Osteoblast (primary cell): ENCODE data around the gene TOMM7. TPM values are rescaled to one million over a fixed set of nuclear protein-coding genes. Genes with fewer than 3 reads are reported as not detected.
A peak's percentile ranks its signal among the peaks of the same experiment; 100 is the strongest.
"Not testable (repeated sequence)": the region's sequence is repeated elsewhere in the genome, so short reads cannot be mapped to it uniquely, and the experiment has no call there.

Experiments
- DNase-seq: peaks from one replicate; pipeline ENCODE4 v3.0.0; 2011; ENCODE audit warnings: low spot score, mixed read lengths; ENCODE audit not compliant: insufficient read length; ENCODE audit errors: missing footprints
- H2AFZ ChIP-seq: 2 replicates; pipeline ENCODE4 v1.6.0; 2011; ENCODE audit warnings: mild to moderate bottlenecking, low read length
- H3K27ac ChIP-seq: 2 replicates; pipeline ENCODE4 v1.5.1; 2011; ENCODE audit warnings: mild to moderate bottlenecking, low read depth, low read length, moderate library complexity
- H3K27me3 ChIP-seq: 2 replicates; pipeline ENCODE4 v1.6.0; 2012; ENCODE audit warnings: mild to moderate bottlenecking, control low read depth, inconsistent platforms, low read length, moderate library complexity; ENCODE audit not compliant: insufficient read depth
- H3K36me3 ChIP-seq: 2 replicates; pipeline ENCODE4 v1.5.1; 2011; ENCODE audit warnings: mild to moderate bottlenecking, low read length, control low read depth, moderate library complexity; ENCODE audit not compliant: insufficient read depth
- H3K4me1 ChIP-seq: 2 replicates; pipeline ENCODE4 v1.5.1; 2011; ENCODE audit warnings: mild to moderate bottlenecking, low read length, control low read depth, moderate library complexity; ENCODE audit not compliant: insufficient read depth
- H3K4me2 ChIP-seq: 2 replicates; pipeline ENCODE4 v1.6.0; 2011; ENCODE audit warnings: mild to moderate bottlenecking, low read length; ENCODE audit not compliant: insufficient read depth
- H3K4me3 ChIP-seq: fragments of 200-600 bp; sonication (generic); 3 replicates; pipeline ENCODE4 v1.5.1; 2012; ENCODE audit warnings: mild to moderate bottlenecking, low read length, inconsistent platforms; ENCODE audit not compliant: insufficient read depth
- H3K79me2 ChIP-seq: 2 replicates; pipeline ENCODE4 v1.6.0; 2012; ENCODE audit warnings: mild to moderate bottlenecking, low read length, control low read depth, inconsistent platforms; ENCODE audit not compliant: insufficient read depth
- H3K9me3 ChIP-seq: 2 replicates; pipeline ENCODE4 v1.5.1; 2011; ENCODE audit warnings: low read depth, low read length, control low read depth
- H4K20me1 ChIP-seq: 2 replicates; pipeline ENCODE4 v1.6.0; 2012; ENCODE audit warnings: mild to moderate bottlenecking, low read length, control low read depth; ENCODE audit not compliant: insufficient read depth
- CTCF ChIP-seq: IDR thresholded peaks from 2 replicates; pipeline ENCODE4 v1.5.1; 2011; ENCODE audit warnings: mild to moderate bottlenecking, low read depth, low read length, moderate library complexity; ENCODE audit errors: extremely low read depth
- total RNA-seq: library from RNA; depleted of rRNA; stranded (reverse); fragments of >200 nt; gene quantifications from 2 replicates; pipeline ENCODE4 v1.2.3, GENCODE V29; 2012

The TOMM7 gene
- total RNA-seq, 1 donor, result 144 TPM

- Histone ChIP-seq H3K79me2 (no peaks in the 10 kb centered on the region), H3K4me1 (peaks cover 14% of the 10 kb centered on the region), H3K4me2 (peak overlapping the region; percentile 41)
Observed at GRCh38 chr7:22791204-22792158, 31.2 kb downstream of the TOMM7 start.

DNA sequence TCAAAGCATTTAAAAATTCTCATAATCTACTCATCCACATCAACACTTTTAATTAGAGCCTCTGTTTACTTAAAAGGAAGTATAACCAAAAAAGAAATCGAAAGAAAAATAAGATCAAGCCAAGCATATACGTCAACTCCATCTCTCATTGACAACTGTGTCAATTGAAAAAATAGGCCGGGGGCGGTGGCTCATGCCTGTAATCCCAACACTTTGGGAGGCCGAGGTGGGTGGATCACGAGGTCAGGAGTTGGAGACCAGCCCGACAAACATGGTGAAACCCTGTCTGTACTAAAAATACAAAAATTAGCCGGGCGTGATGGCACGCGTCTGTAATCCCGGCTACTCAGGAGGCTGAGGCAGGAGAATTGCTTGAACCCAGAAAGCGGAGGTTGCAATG is 32.0 kb downstream of the TOMM7 start:
- Histone ChIP-seq H3K27ac (peak overlapping the region; percentile 60), H3K4me1 (peaks cover 14% of the 10 kb centered on the region)
- H3K9me3 ChIP-seq, H3K4me2 ChIP-seq, H3K36me3 ChIP-seq, H3K4me3 ChIP-seq, H3K79me2 ChIP-seq, H4K20me1 ChIP-seq, DNase-seq, H2AFZ ChIP-seq, H3K27me3 ChIP-seq: not testable (repeated sequence)

More at GRCh38 chr7:22791204-22792158, 31.2 kb downstream of the TOMM7 start:
- Histone ChIP-seq H3K9me3 (no peaks in the 10 kb centered on the region), H3K4me3 (no peak overlapping the region), H3K36me3 (no peaks in the 10 kb centered on the region), H2AFZ (peak overlapping the region; percentile 74), H3K27me3 (no peaks in the 10 kb centered on the region), H4K20me1 (no peaks in the 10 kb centered on the region), H3K27ac (peak overlapping the region; percentile 60)
- TF ChIP-seq CTCF, result no peak
- peak; percentile 78 for DNase-seq

DNA sequence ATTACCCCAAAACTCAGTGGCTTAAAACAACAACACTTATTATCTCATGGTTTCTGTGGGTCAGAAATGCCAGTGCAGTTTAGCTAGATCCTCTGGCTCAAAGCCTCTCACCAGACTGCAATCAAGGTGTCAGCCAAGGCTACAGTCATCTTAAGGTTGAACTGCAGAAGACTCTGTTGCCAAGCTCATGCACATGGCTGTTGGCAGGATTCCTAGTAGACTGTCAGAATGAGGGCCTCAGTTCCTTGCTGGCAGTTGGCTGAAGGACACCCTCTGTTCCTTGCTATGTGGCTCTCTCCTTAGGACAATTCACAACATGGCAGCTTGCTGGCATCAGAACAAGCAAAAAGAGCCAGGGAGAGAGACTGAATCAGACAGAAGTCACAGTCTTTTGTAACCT is 34.7 kb downstream of the TOMM7 start:
- DNase-seq, result no peak
- no peak overlapping the region for H3K27ac ChIP-seq
- no peak overlapping the region for H3K4me3 ChIP-seq
- no peaks in the 10 kb centered on the region for H3K36me3 ChIP-seq
- H3K4me2 ChIP-seq, result no peak overlapping the region
- peaks cover 11% of the 10 kb centered on the region for H3K4me1 ChIP-seq
- TF ChIP-seq CTCF, result no peak
- H3K9me3 ChIP-seq, result no peaks in the 10 kb centered on the region
- H3K27me3 ChIP-seq, result no peaks in the 10 kb centered on the region
- no peaks in the 10 kb centered on the region for H4K20me1 ChIP-seq
- peak overlapping the region; percentile 57 for H2AFZ ChIP-seq
- H3K79me2 ChIP-seq, result no peaks in the 10 kb centered on the region

DNA sequence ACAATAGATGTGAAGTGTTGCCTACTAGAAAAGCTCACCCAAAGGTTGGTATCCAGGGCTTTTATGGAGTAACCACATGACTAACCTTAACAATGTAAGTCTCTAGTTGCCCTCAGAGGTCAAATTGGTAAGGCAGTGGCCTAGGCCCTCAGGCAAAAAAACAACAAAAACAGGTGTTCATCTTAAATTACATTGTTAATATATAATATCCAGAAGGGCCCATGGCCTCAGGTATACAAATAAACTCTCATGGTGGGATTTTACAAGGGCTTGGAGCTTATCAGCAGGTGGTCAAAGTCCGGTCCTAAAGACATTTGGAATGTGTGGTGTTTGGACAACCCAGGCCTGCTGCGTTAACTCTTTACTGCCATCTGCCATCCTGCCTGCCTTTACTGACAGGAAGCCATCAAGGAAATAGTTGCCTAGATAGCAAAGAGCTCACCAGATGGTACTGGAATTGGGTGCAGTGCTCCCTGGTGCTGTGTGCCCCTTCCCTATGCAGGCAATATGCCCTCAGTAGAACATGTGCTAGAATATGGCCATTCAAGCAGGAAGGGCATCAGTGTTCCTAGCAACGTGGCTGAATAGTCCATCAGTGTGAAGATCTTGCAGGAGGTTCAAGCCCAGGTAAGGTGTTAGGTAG is 36.2 kb downstream of the TOMM7 start:
- Histone ChIP-seq H3K27ac (no peak overlapping the region), H3K4me2 (no peak overlapping the region), H4K20me1 (no peaks in the 10 kb centered on the region), H3K79me2 (no peaks in the 10 kb centered on the region), H2AFZ (peak overlapping the region; percentile 14), H3K4me3 (no peak overlapping the region), H3K9me3 (no peaks in the 10 kb centered on the region), H3K27me3 (no peaks in the 10 kb centered on the region), H3K36me3 (no peaks in the 10 kb centered on the region), H3K4me1 (peaks cover 17% of the 10 kb centered on the region)
- DNase-seq, result no peak
- no peak for TF ChIP-seq CTCF
